Ascending aorta (tissue), 2 donors: ENCODE data around the gene SP9. TPM values are rescaled to one million over a fixed set of nuclear protein-coding genes. Genes with fewer than 3 reads are reported as not detected.
A peak's percentile ranks its signal among the peaks of the same experiment; 100 is the strongest.

Experiments used
- DNase-seq, 2 donors: peaks; one replicate each; pipeline ENCODE4 v3.0.0-alpha.2; 2019; ENCODE audit warnings: low spot score in 2 of 2
- H3K27ac ChIP-seq, 2 donors: fragments of 200-600 bp; sonication (generic); one replicate each; pipeline ENCODE4 v1.5.1; 2016 to 2017; ENCODE audit warnings: mild to moderate bottlenecking in 1 of 2
- H3K27me3 ChIP-seq: fragments of 200-600 bp; sonication (generic); one replicate; pipeline ENCODE4 v1.5.1; 2017
- H3K36me3 ChIP-seq, 2 donors: fragments of 200-600 bp; sonication (generic); one replicate each; pipeline ENCODE4 v1.5.1; 2016
- H3K4me1 ChIP-seq, 2 donors: fragments of 200-600 bp; sonication (generic); one replicate each; pipeline ENCODE4 v1.5.1; 2016 to 2017; ENCODE audit warnings: mild to moderate bottlenecking in 1 of 2
- H3K4me3 ChIP-seq, 2 donors: fragments of 200-600 bp; sonication (generic); one replicate each; pipeline ENCODE4 v1.5.1; 2016 to 2017; ENCODE audit warnings: mild to moderate bottlenecking in 1 of 2
- H3K9me3 ChIP-seq, 2 donors: fragments of 200-600 bp; sonication (generic); one replicate each; pipeline ENCODE4 v1.5.1; 2016
- intact Hi-C: fragments of 100-400 bp; cut with DNase I; formaldehyde crosslinking; loops from one replicate; pipeline ENCODE4 v1.15.1; 2023
- total RNA-seq: library from RNA; depleted of rRNA; stranded (reverse); fragments of >200 nt; gene quantifications from one replicate; pipeline ENCODE4 v1.1.0, GENCODE V29; 2016
- TF ChIP-seq, protein P1 (sequence below), 3 experiments: fragments of 200-600 bp in 2 of 3; fragments of 450-650 bp in 1 of 3; sonication (generic) in 2 of 3; IDR thresholded peaks; one replicate each; pipeline ENCODE4 v1.5.1; 2016 to 2019; ENCODE audit warnings: antibody characterized with exemption in 3 of 3, mild to moderate bottlenecking in 1 of 3, moderate library complexity in 1 of 3

The SP9 gene
- total RNA-seq, 1 donor from 2014 or later: not detected

DNA sequence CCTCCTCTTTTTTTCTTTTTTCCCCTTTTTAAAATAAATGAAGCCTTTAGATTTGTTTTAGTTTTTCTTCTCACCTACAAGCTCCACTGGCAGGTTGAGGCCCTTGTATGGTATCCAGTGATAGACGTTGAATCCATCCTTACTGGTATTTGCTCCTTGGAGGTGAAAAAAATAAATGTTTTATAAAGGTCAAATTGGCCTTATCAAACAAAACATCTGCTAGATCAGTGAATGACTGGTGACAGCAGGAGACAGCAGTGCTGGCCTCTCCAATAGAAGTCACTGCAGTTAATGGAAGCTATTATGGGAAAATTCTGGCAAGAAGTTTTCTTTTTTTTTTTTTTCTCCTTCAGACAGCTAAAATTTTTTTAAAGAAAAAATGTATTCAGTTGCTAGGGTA, 12.6 kb upstream of the SP9 start:
- Histone ChIP-seq H3K9me3 (no peaks in the 10 kb centered on the region), H3K4me1 (peaks cover 0 to 10% of the 10 kb centered on the region in 2 donors), H3K36me3 (no peaks in the 10 kb centered on the region), H3K27me3 (no peaks in the 10 kb centered on the region), H3K4me3 (no peak overlapping the region), H3K27ac (no peak overlapping the region)
- DNase-seq: no peak
- TF ChIP-seq, protein P1, sequence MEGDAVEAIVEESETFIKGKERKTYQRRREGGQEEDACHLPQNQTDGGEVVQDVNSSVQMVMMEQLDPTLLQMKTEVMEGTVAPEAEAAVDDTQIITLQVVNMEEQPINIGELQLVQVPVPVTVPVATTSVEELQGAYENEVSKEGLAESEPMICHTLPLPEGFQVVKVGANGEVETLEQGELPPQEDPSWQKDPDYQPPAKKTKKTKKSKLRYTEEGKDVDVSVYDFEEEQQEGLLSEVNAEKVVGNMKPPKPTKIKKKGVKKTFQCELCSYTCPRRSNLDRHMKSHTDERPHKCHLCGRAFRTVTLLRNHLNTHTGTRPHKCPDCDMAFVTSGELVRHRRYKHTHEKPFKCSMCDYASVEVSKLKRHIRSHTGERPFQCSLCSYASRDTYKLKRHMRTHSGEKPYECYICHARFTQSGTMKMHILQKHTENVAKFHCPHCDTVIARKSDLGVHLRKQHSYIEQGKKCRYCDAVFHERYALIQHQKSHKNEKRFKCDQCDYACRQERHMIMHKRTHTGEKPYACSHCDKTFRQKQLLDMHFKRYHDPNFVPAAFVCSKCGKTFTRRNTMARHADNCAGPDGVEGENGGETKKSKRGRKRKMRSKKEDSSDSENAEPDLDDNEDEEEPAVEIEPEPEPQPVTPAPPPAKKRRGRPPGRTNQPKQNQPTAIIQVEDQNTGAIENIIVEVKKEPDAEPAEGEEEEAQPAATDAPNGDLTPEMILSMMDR (IDR thresholded peaks at IDR 0.05): no peak
- intact Hi-C loops: no loop called here

DNA sequence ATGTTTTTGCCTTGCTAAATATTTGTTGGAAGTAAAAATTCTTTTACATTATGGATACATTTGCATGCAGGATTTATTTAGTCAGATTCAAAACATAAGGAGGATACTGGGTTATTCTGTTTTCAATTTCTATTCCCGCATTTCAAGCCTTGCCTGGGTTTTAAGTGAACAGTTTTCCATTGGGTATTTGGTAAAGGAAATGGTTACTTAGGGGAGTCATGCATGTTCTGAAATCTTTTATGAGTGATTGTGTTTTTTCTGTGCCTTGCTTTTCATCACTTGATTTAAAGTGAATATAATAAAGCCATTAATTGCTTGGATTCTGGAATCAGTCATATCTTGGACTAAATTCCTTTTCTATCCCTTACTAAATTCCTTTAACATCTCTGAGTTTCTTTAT, 12.0 kb upstream of the SP9 start:
- Histone ChIP-seq H3K27me3 (peaks cover under 1% of the 10 kb centered on the region), H3K27ac (no peak overlapping the region), H3K9me3 (no peaks in the 10 kb centered on the region), H3K36me3 (no peaks in the 10 kb centered on the region), H3K4me1 (peaks cover 0 to 10% of the 10 kb centered on the region in 2 donors), H3K4me3 (no peak overlapping the region)
- no peak for DNase-seq
- intact Hi-C loops: no loop called here
- TF ChIP-seq, protein P1 (IDR thresholded peaks at IDR 0.05): no peak

DNA sequence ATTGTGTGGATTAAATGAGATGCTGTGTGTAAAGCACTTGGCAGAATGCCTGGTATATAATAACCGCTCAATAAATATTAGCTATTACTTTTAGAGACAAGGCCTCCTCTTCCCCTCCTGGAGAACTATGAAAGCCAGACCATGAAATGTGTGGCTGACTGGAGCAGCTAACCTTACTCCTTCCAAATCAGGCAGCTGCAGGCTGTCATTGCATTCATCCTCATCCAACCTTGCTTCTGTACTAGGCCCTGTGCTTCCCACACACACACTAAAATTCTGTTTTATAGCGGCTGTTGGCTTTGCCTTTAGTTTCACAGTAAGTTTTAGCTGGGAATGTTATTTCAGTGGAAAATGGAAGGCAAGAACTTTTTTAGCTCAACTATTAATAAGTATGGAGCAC, 10.2 kb upstream of the SP9 start:
- DNase-seq: no peak
- TF ChIP-seq, protein P1 (IDR thresholded peaks at IDR 0.05): no peak
- Histone ChIP-seq H3K4me3 (no peak overlapping the region), H3K36me3 (no peaks in the 10 kb centered on the region), H3K4me1 (peaks cover 0 to 10% of the 10 kb centered on the region in 2 donors), H3K9me3 (no peaks in the 10 kb centered on the region), H3K27ac (no peak overlapping the region), H3K27me3 (peaks cover 10% of the 10 kb centered on the region)
- intact Hi-C loops: no loop called here

DNA sequence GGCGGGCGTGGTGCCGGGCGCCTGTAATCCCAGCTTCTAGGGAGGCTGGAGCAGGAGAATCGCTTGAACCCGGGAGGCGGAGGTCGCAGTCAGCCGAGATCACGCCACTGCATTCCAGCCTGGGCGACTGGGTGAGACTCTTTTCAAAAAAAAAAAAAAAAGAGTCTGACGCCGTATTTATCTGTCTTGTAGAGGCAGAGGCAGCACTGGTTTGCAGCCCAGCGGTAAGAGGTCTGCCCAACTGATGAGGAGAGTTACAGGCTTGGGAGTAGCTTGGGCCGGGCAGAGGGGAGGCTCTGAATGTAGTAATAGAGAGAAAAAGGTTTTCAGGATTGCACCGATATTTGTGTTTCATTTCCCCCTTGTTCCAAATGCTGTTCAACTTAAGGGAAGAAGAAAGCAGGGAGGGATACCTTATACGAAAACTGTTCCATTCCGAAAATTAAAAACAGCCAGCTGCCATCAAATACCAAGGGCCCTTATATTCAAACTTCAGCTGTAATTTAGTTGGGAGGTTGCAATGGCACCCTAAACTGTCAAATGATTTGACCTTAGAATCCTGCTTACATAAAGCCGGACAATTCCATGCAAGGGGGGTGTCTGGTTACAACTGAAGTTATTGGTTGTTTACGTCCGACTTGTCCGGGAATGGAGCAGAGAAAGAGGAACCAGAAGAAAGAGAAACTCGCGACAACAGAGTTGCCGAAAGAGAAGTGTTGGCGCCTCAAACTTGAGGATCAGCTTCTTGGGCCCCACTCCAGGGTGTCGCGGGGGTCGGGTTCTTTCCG, 9.2 kb upstream of the SP9 start:
- peaks cover 10% of the 10 kb centered on the region for H3K27me3 ChIP-seq

DNA sequence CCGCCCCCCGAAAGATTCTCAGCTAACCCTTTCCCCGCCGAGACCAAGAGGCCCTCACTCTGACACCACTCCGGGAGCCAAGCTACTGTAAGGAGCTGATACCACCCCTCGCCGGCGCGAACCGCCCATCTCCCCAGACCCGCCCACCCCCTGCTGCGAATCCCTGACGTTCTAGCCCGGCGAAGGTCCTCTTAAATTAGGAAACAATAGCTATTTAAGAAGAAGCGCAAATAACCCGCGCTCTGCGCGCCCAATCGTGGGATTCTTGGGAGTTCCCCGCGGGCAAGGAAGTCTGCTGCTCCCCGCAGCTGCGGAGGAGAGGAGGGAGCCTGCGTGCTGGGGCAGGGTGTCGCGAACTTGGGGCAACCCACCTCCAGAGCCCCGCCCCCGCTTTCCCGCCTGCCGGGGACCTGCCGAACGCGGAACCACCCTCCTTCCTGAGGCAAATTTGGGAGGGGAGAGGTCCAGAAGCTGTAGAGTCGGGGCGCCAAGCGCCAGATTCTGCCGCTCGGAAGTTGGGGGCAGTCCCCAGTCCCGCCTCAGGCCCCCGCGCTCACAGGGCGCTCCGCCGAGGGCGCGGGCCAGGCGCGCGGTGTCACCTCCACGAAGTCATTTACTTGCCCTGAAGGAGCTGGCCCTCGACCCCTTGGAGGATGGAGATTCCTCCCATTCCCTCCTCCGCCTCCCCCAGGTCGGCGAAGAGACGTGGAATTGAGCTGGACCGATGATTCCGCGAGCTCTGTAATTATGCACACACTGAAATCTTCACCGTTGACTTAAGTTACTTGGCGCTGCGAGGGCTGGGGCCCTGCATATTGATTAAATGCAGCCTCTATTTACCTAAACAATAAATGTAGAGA, 8.4 kb upstream of the SP9 start:
- Histone ChIP-seq H3K4me1 (peaks cover 0 to 10% of the 10 kb centered on the region in 2 donors), H3K27ac (no peak overlapping the region), H3K36me3 (no peaks in the 10 kb centered on the region), H3K9me3 (no peaks in the 10 kb centered on the region), H3K4me3 (peak overlapping the region; percentile 43 to 50), H3K27me3 (peaks cover 10% of the 10 kb centered on the region)
- DNase-seq: no peak
- intact Hi-C loops: no loop called here
- TF ChIP-seq, protein P1 (IDR thresholded peaks at IDR 0.05): no peak

More for the DNA sequence above, 9.2 kb upstream of the SP9 start:
- intact Hi-C loops: no loop called here
- Histone ChIP-seq H3K9me3 (no peaks in the 10 kb centered on the region), H3K27ac (no peak overlapping the region), H3K4me1 (peaks cover 0 to 10% of the 10 kb centered on the region in 2 donors), H3K4me3 (peak overlapping the region; percentile 43 to 50), H3K36me3 (no peaks in the 10 kb centered on the region)
- DNase-seq: no peak
- TF ChIP-seq, protein P1 (IDR thresholded peaks at IDR 0.05): no peak
